HUDEP-2 (cell line): Measurements from ENCODE around the gene DPM2.

ENCODE experiments used
- DNase-seq, 76 experiments: peaks; one replicate each; lab custom pipeline; 2025; ENCODE audit not compliant: unreplicated experiment in 76 of 76; lab: John Stamatoyannopoulos, UW

DPM2 gene

GRCh38 chr9:127973169-127974000, 35.7 kb upstream of the DPM2 start:
- DNase-seq: no peak

GRCh38 chr9:127972236-127972871, 34.7 kb upstream of the DPM2 start:
- DNase-seq: peak in 1 of 76 experiments; percentile 15

- DNase-seq: no peak
These were observed 33.9 kb upstream of the DPM2 start for GRCh38 chr9:127971357-127972235.

- no peak for DNase-seq
These were observed 33.0 kb upstream of the DPM2 start for GRCh38 chr9:127970401-127971313.

- DNase-seq: peak in 26 of 76 experiments; percentile 10 to 56 (median 26)
These were observed 31.2 kb upstream of the DPM2 start for GRCh38 chr9:127968700-127969383.

GRCh38 chr9:127968042-127968441, 30.4 kb upstream of the DPM2 start:
- DNase-seq: peak in 1 of 76 experiments; percentile 10

- no peak for DNase-seq
These were observed 29.6 kb upstream of the DPM2 start for GRCh38 chr9:127967151-127967809.

- no peak for DNase-seq
These were observed 28.9 kb upstream of the DPM2 start for GRCh38 chr9:127966416-127967150.

GRCh38 chr9:127965953-127966352, 28.3 kb upstream of the DPM2 start:
- DNase-seq: no peak

GRCh38 chr9:127963359-127964064, 25.9 kb upstream of the DPM2 start:
- DNase-seq: no peak

GRCh38 chr9:127963041-127963358, 25.3 kb upstream of the DPM2 start:
- no peak for DNase-seq

GRCh38 chr9:127962278-127962677, 24.6 kb upstream of the DPM2 start:
- no peak for DNase-seq

- DNase-seq: no peak
These were observed 24.0 kb upstream of the DPM2 start for GRCh38 chr9:127961613-127962155.

GRCh38 chr9:127961155-127961490, 23.5 kb upstream of the DPM2 start:
- no peak for DNase-seq

GRCh38 chr9:127960410-127961154, 22.9 kb upstream of the DPM2 start:
- DNase-seq: no peak

GRCh38 chr9:127959841-127960409, 22.3 kb upstream of the DPM2 start:
- DNase-seq: no peak

GRCh38 chr9:127959398-127959797, 21.7 kb upstream of the DPM2 start:
- no peak for DNase-seq
